GM21529 (cell line): Measurements from ENCODE around the gene LAMB3.

Source experiments
- ATAC-seq: cut with Tn5 transposase; IDR thresholded peaks from one replicate; pipeline ENCODE4 v1.9.1; 2021; ENCODE audit not compliant: unreplicated experiment

The LAMB3 gene

DNA sequence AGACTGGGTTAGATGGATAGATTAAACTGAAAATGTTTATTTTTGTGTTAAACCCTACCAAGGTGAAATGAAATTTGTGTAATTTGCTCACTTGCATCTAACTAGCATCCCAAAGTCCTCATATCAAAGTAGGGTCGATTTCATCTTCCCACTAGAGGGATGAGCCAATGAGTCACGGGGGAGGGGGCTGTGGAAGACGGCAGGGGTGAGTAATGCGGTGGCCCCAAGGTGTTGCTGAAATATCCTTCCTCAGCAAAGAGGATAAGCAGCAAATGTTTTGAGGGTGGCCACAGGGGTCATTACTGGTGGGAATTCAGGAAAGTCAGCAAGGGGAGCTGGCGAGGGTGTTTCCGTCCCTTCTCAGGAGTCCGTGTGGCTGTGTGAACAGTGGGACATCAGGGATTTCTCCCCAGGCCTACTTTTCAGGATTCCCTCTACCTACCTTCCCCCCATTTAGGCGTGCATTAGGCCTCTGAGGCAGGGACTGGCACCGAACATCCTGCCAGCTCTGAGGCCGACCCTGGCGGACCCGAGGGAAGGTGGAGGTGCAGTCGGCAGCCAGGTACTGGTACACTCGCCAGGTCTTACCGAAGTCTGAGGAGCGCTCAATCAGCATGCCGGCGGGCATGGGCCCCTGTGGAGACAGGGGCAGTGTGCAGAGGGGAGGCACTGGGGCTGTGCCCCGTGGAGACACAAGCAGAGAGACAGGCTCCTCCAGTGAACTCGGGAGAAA, 18.1 kb downstream of the LAMB3 start:
- no peak for ATAC-seq

GRCh38 chr1:209633335-209633997, 18.8 kb downstream of the LAMB3 start:
- peak; percentile 59 for ATAC-seq

GRCh38 chr1:209630383-209631225, 21.6 kb downstream of the LAMB3 start:
- no peak for ATAC-seq

- no peak for ATAC-seq
These were observed 22.4 kb downstream of the LAMB3 start for GRCh38 chr1:209629621-209630382.

GRCh38 chr1:209628618-209629299, 23.5 kb downstream of the LAMB3 start:
- ATAC-seq: no peak

GRCh38 chr1:209627732-209628196, 24.5 kb downstream of the LAMB3 start:
- peak; percentile 81 for ATAC-seq

GRCh38 chr1:209627027-209627731, 25.0 kb downstream of the LAMB3 start:
- no peak for ATAC-seq

DNA sequence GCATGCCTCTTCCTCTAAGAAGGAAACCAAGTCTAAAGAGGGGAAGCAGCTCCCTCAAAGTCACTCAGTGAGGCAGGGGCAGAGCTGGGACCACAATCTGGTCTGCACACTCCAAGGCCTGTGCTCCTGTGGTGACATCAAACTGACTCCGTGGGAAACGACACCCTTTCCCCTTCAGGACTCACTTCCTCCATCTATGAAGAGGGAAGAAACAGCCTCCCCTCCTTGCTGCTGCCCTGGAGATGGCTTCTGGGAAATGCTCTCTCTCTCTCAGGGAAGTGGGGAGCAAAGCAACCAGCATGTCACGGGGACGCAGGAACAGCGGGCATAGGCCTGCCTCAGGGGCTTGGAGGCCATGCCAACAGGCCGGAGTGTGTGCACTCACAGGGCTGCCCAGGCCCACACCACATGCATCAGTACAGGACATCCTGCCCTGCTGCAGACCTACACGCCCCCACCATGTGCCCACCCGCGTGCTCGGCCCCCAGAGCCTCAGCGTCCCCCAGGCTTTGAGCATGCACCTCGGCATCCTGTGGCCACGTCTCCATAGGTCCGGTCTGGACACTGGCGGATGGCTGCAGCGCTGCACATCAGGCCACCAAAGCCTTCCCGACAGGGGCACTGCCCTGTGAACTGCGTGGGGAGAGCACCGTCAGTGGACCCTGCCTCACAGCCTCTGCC, 25.7 kb downstream of the LAMB3 start:
- no peak for ATAC-seq

GRCh38 chr1:209625791-209626285, 26.4 kb downstream of the LAMB3 start:
- no peak for ATAC-seq

- no peak for ATAC-seq
These were observed 27.4 kb downstream of the LAMB3 start for GRCh38 chr1:209624558-209625549.

DNA sequence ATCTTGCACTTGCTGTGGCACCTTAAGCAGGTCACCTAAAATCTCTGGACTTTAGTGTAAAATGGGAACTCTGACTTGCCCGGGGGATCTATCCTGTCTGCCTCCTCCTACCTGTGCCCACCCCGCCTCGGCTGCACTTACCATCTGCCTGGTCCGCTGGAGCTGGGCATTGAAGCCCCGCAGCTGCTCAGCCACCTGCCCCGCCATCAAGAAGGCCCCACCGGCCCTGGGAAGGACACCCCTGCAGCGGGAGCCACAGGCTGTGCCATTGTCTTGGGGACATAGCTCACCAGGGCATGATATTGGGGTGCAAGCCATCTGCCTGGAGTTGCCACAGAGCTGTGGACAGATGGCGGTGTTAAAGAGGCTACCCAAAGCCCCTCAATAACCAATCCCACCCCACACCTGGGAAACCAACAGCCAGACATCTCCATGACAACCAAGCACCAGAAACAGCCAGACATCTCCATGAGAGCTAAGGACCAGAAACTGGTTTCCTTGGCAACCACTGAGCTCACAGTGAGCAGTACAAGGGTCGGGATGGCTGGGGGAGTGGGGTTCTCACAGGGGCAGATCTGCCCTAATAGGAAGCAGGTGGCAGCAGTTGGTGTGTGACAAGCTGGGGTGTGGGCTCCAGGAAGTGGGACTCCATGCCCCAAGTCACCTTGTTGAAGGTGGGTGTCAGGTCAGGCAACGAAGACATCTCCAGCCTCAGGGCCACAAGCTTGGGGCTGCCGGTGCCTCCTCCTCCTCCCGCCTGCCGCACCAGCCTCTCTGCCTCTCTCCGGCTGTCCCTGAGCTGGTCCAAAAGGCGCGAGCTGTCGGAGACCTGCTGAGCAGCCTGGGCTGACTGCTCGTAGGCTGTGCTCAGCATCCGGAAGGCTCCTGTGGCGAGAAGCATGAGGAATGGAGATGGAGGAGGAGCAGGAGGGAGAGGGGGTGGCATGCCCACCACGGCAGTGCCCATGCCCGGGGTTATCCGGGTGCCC, 29.1 kb downstream of the LAMB3 start:
- no peak for ATAC-seq

DNA sequence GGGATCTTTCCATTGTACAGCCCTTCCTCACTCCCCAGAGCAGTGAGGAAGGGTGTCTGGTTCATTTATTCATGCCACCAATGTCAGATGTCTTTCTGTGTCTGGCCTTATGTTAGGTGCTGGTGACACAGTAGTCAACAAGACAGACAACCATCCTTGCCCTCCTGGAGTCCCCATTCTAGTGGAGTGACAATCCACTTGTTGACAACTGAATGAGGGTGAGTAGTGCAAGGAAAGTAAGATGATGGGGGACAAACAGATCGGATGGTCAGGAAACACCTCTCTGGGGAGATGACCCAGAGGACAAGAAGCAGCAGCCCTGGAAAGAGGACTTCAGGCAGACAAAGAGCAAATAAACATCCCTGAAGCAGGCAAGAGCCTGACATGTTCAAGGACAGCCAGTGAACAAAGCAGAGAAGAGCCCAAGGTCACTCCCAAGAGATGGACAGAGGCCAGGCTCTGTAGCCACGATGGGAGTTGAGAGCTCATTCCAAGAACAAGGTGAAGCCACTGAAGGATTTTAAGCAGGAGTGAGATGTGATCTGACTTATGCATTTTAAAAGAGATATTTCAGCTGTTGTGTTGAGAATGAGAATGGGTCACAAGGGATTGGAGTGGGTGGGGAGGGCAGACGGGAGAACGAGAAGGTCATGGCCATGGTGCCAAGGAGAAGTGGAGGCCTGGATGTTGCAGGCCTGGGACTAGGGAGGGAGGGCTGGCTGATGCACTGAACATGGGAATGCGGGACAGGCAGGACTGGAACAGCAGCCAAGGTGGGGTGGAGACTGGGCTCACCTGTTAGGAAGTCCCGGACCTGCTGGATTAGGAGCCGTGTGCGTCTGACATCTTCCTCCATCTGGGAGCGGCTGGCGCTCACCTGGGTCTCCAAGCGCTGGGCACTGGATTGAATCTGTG, 30.2 kb downstream of the LAMB3 start:
- ATAC-seq: no peak

DNA sequence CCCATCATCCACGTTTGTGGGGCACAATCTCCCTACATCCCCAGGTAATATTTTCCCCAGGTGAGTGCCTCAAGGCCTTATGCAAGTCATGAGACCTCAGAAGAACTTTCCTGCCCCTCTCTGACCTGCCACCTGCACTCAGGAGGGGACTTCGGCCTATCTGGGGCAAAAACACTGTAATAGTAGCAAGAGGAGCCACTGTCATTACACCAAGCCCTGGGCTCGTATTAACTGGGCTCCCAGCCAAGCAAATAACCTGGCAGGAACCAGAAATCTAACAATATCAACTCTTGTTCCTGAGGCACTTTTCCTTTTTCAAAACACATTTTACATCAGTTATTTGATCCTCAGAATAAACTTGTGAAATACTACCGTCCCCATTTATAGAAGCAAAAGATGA, 30.9 kb downstream of the LAMB3 start:
- ATAC-seq: no peak

DNA sequence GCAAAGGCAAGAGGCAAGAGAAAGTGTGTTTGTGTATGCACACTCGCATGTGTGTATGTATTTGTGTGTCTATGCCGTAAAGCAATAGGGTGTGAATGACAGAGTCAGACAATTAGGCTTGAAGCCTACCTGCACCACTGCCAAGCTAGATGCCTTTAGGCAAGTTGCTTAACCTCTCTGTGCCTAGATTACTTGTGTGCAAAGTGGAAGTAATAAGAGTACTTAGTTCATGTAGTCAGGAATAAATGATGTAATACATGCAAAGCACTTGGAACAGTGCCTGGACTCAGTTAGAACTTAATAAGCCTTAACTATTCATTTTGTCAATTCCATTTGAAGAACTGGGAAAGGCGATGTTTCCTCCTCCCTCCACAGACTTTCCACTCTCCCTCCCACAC, 31.7 kb downstream of the LAMB3 start:
- no peak for ATAC-seq

DNA sequence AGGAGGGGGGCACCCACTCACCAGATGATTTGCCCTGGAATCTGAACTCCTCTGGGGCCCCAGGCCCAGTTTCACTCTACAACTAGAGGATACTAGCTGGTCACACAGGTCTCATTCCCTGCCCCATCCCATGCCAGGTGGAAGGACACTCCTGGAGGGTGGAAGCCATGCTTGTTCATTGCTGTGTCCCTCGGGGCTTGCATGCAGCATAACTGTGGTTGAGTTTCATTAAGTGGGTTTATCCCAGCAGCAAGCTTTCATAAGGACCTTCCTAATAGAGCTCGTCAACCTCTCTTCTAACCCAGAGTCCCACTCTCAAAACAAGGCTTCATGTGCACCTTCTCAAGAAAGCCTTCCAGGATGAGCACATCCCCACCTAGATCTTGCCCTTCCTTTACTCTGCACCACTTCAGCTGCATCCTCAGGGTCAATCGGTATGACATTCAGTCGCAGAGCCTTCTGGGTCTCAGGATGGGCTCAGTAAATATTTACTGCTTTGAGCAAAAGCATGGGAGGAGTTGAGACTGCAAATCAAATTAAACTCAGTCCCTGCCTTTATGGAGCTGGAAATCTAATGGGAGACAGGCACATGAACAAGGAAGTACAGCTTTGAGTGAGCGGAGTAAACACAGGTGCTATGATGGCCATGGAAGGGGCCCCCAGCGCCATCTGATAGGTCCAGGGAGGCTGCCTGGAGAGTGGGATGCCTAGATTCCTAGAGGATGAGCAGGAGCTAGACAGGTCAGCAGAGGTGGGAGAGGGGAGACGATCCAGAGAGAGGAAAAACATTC, 32.3 kb downstream of the LAMB3 start:
- no peak for ATAC-seq
